Neutrophil (primary cell): ENCODE measurements around the gene ALS2.

Experiments
- H3K27ac ChIP-seq: fragments of 200-600 bp; sonication (generic); 2 replicates; pipeline ENCODE4 v1.5.1; 2016; ENCODE audit warnings: mild to moderate bottlenecking, moderate library complexity
- H3K27me3 ChIP-seq: fragments of 200-600 bp; sonication (generic); 2 replicates; pipeline ENCODE4 v1.6.0; 2016; ENCODE audit warnings: mild to moderate bottlenecking
- H3K36me3 ChIP-seq: fragments of 200-600 bp; sonication (generic); 2 replicates; pipeline ENCODE4 v1.5.1; 2017
- H3K4me1 ChIP-seq, 2 experiments: fragments of 200-600 bp in 1 of 2; sonication (generic) in 1 of 2; 1 replicate in 1 of 2; 2 replicates in 1 of 2; pipeline versions ENCODE4 v1.5.1 to v1.6.1; 2013 to 2016; ENCODE audit warnings: low read depth in 1 of 2, low read length in 1 of 2, mild to moderate bottlenecking in 1 of 2, moderate library complexity in 1 of 2; ENCODE audit not compliant: control insufficient read depth in 1 of 2, insufficient read depth in 1 of 2
- H3K4me3 ChIP-seq, 2 experiments: fragments of 200-600 bp in 1 of 2; sonication (generic) in 1 of 2; 1 replicate in 1 of 2; 2 replicates in 1 of 2; pipeline ENCODE4 v1.5.1; 2013 to 2016; ENCODE audit warnings: low read depth in 1 of 2, low read length in 1 of 2, mild to moderate bottlenecking in 1 of 2, moderate library complexity in 1 of 2
- H3K9me3 ChIP-seq: fragments of 200-600 bp; sonication (generic); 2 replicates; pipeline ENCODE4 v1.5.1; 2016
- TF ChIP-seq, protein P1 (sequence below): fragments of 200-600 bp; sonication (generic); IDR thresholded peaks from 2 replicates; pipeline ENCODE4 v1.5.1; 2016; ENCODE audit warnings: antibody characterized with exemption

The ALS2 gene

DNA sequence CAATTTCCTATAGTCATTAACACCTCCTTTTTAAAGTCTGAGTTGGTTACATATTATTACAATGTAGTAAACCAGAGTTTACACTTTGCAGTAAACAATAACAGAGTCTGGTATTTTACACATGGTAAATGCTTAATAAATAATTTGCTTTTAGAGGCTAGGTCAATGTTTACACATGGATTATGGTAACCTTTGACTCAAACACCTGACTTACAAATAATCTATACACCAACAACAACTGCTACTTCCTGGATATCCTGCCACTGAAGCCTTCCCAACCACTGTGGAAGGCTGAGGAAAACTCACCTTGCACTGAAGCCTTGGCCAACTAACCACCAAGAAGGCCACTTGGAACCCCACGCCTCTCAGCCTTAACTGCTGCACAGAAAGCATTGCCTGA lies 5.4 kb downstream of the ALS2 start:
- no peak overlapping the region for H3K27ac ChIP-seq
- peaks cover 6 to 7% of the 10 kb centered on the region in 2 experiments for H3K4me1 ChIP-seq
- no peaks in the 10 kb centered on the region for H3K27me3 ChIP-seq
- TF ChIP-seq, protein P1, sequence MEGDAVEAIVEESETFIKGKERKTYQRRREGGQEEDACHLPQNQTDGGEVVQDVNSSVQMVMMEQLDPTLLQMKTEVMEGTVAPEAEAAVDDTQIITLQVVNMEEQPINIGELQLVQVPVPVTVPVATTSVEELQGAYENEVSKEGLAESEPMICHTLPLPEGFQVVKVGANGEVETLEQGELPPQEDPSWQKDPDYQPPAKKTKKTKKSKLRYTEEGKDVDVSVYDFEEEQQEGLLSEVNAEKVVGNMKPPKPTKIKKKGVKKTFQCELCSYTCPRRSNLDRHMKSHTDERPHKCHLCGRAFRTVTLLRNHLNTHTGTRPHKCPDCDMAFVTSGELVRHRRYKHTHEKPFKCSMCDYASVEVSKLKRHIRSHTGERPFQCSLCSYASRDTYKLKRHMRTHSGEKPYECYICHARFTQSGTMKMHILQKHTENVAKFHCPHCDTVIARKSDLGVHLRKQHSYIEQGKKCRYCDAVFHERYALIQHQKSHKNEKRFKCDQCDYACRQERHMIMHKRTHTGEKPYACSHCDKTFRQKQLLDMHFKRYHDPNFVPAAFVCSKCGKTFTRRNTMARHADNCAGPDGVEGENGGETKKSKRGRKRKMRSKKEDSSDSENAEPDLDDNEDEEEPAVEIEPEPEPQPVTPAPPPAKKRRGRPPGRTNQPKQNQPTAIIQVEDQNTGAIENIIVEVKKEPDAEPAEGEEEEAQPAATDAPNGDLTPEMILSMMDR = no peak
- no peaks in the 10 kb centered on the region for H3K36me3 ChIP-seq
- no peaks in the 10 kb centered on the region for H3K9me3 ChIP-seq
- no peak overlapping the region for H3K4me3 ChIP-seq

GRCh38 chr2:201774546-201774945 lies 6.2 kb downstream of the ALS2 start:
- Histone ChIP-seq H3K9me3 (no peaks in the 10 kb centered on the region), H3K4me3 (no peak overlapping the region), H3K27me3 (no peaks in the 10 kb centered on the region), H3K4me1 (no peaks in the 10 kb centered on the region), H3K36me3 (no peaks in the 10 kb centered on the region), H3K27ac (no peak overlapping the region)
- TF ChIP-seq, protein P1 = no peak

DNA sequence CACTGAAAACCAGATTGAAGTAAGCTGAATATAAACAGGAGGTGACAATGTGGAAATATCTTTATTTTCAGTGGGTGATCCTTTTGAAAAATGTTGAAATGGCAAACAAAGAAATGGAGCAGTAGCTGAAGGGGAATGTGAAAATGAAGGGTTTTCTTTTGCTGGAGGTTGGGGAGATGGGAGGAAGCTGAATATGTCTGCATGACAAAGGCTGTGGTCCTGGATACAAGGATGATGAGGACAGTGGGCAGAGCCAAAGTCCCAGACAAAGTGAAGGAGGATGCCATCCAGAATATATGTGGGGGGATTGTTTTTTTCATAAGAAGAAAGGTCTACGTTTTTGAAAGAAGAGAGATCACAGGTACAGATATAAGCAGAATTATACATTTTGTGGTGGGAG lies 6.7 kb downstream of the ALS2 start:
- no peak overlapping the region for H3K27ac ChIP-seq
- TF ChIP-seq, protein P1 = no peak
- no peaks in the 10 kb centered on the region for H3K36me3 ChIP-seq
- no peaks in the 10 kb centered on the region for H3K27me3 ChIP-seq
- H3K4me3 ChIP-seq = no peak overlapping the region
- H3K9me3 ChIP-seq = no peaks in the 10 kb centered on the region
- H3K4me1 ChIP-seq = no peaks in the 10 kb centered on the region

GRCh38 chr2:201769666-201770373 lies 10.9 kb downstream of the ALS2 start:
- no peaks in the 10 kb centered on the region for H3K4me1 ChIP-seq
- TF ChIP-seq, protein P1 = no peak
- H3K4me3 ChIP-seq = no peak overlapping the region
- no peaks in the 10 kb centered on the region for H3K27me3 ChIP-seq
- H3K27ac ChIP-seq = no peak overlapping the region
- H3K9me3 ChIP-seq = no peaks in the 10 kb centered on the region
- no peaks in the 10 kb centered on the region for H3K36me3 ChIP-seq

DNA sequence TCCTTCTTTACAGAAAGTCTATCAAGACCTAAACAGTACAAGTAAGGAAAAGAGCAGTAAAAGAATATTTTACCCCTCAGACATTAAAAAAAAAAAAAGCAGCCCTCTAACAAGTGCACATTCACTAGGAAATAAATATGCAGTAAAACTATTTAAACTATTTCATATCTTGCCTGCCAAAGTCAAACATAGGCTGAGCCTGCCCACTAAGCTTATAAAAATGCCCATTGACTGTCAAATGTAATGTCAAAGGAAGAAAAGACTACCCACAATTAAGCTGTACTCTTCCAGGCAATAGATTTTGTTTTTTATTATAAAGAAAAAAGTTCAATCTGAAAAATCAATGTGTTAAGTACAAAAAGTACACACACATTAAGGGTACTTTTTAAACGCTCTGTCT lies 11.8 kb downstream of the ALS2 start:
- Histone ChIP-seq H3K4me3 (no peak overlapping the region), H3K4me1 (no peaks in the 10 kb centered on the region)
- TF ChIP-seq, protein P1 = no peak

More for the DNA sequence above, 11.8 kb downstream of the ALS2 start:
- Histone ChIP-seq H3K27ac (no peak overlapping the region), H3K27me3 (no peaks in the 10 kb centered on the region), H3K9me3 (no peaks in the 10 kb centered on the region), H3K36me3 (no peaks in the 10 kb centered on the region)
